Astrocyte (in vitro differentiated cells and primary cell): ENCODE measurements around the gene DDX47.

ENCODE experiments used
- EZH2 ChIP-seq: IDR thresholded peaks from 2 replicates; pipeline ENCODE4 v1.6.1; 2012; ENCODE audit warnings: mild to moderate bottlenecking, low read length, inconsistent platforms; ENCODE audit not compliant: insufficient read depth
- TF ChIP-seq, protein P1 (sequence below): IDR thresholded peaks from 2 replicates; pipeline ENCODE4 v1.5.1; 2011; ENCODE audit warnings: low read depth, mild to moderate bottlenecking, inconsistent platforms, low read length, moderate library complexity; ENCODE audit not compliant: insufficient read depth

DNA sequence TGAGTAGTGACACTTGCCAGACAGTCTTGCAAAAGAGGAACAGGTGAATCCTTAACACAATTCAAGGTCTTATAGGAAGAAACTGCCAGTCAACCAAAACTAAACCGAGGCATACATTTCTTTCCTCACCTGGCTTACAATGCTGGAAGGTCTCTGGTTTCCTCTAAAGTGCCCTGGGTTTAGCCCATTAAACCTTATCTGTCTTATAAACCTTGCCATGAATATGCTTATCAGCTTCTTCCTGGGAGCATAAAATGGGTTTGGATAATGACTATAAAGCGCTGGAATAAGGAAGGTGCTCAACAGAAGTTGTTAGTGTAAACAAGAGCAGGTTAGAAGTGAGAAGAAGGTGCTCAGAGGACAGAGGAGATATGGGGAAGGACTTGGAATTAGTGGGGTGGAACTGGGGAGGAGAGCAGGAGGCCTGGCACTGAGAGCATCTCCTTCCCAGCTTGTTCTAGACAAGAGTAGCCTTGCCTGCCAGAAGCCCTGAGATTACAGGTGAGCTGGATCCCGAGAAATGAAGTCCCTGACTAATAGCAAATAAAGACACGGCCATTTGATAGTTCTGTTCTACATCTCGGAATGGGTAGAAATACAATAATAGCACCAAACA lies 64.1 kb downstream of the DDX47 start:
- no peak for TF ChIP-seq EZH2
- TF ChIP-seq, protein P1, sequence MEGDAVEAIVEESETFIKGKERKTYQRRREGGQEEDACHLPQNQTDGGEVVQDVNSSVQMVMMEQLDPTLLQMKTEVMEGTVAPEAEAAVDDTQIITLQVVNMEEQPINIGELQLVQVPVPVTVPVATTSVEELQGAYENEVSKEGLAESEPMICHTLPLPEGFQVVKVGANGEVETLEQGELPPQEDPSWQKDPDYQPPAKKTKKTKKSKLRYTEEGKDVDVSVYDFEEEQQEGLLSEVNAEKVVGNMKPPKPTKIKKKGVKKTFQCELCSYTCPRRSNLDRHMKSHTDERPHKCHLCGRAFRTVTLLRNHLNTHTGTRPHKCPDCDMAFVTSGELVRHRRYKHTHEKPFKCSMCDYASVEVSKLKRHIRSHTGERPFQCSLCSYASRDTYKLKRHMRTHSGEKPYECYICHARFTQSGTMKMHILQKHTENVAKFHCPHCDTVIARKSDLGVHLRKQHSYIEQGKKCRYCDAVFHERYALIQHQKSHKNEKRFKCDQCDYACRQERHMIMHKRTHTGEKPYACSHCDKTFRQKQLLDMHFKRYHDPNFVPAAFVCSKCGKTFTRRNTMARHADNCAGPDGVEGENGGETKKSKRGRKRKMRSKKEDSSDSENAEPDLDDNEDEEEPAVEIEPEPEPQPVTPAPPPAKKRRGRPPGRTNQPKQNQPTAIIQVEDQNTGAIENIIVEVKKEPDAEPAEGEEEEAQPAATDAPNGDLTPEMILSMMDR = no peak
